Measurements from ENCODE around the gene PRR12. TPM values are rescaled to one million over a fixed set of nuclear protein-coding genes. Genes with fewer than 3 reads are reported as not detected.

PRR12 gene
- polyA plus RNA-seq, 1 donor (not counting 4 experiments of a cell fraction or from before 2014, with no cell fraction given), result 0.35 TPM

DNA sequence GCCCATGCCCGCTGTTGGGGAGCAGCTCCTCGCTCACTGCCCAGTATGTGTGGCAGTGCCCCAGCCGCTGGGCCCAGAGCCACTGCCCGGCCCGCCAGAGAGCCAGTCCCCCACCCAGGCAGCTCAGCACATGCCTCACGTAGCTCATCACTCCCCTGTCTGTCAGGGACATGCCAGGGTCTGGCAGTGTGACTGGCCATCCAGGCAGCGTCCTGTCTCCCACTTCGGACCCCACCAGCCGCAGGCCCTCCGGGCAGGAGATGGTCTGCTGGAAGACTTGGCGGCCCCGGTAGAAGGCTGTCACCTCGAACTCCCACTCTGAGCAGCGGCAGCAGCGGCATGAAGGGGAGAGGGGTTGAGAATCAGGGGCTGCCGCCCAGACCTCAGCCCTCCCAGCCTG is 71.0 kb downstream of the PRR12 start:
- FAIRE-seq, result no peak
- Histone ChIP-seq H3K27ac (ENCODE audit: control insufficient read depth, insufficient read depth, low read length) (no peak overlapping the region), H3K4me2 (ENCODE audit: control insufficient read depth, extremely low read depth, insufficient read depth, low read depth, low read length) (no peak overlapping the region), H3K9me3 (ENCODE audit: control insufficient read depth, low read depth, low read length) (no peaks in the 10 kb centered on the region), H3K4me1 (ENCODE audit: control insufficient read depth, extremely low read depth, insufficient read depth, low read length) (peaks cover 12% of the 10 kb centered on the region), H3K4me3 (ENCODE audit: control insufficient read depth in 2 of 3, extremely low read depth in 1 of 3, insufficient read depth in 2 of 3, low read depth in 1 of 3, low read length in 3 of 3) (no peak overlapping the region), H2AFZ (ENCODE audit: control insufficient read depth, low read length) (no peak overlapping the region), H3K9ac (ENCODE audit: control insufficient read depth, extremely low read depth, insufficient read depth, low read length) (no peak overlapping the region), H4K20me1 (ENCODE audit: control insufficient read depth, extremely low read depth, insufficient read depth, low read length) (peaks cover 11% of the 10 kb centered on the region), H3K79me2 (ENCODE audit: control insufficient read depth, insufficient read depth, low read length) (peaks cover 29% of the 10 kb centered on the region), H3K9me1 (ENCODE audit: control insufficient read depth, extremely low read depth, insufficient read depth, low read length) (no peaks in the 10 kb centered on the region), H3K27me3 (ENCODE audit: control insufficient read depth, extremely low read depth, insufficient read depth, low read length) (no peaks in the 10 kb centered on the region), H3K36me3 (ENCODE audit: control insufficient read depth in 2 of 2, extremely low read depth in 1 of 2, insufficient read depth in 2 of 2, low read length in 2 of 2) (peaks cover 32% of the 10 kb centered on the region in 2 experiments)
- TF ChIP-seq CTCF (optimal IDR thresholded peaks at IDR 0.05 in 1 of 3, IDR thresholded peaks at IDR 0.05 in 1 of 3, conservative IDR thresholded peaks at IDR 0.05 in 1 of 3; ENCODE audit: extremely low read depth in 1 of 3, insufficient read depth in 2 of 3, low read length in 3 of 3) (no peak), EZH2 (IDR thresholded peaks at IDR 0.05; ENCODE audit: low read length) (no peak)
- dilution Hi-C loops (cut with MboI; ENCODE audit: extremely low pct_ligation_motif_present, low sequenced_read_pairs), result no loop called here
- no peak for DNase-seq (ENCODE audit: low read depth, low spot score)

GRCh38 chr19:49663224-49663623 is 72.2 kb downstream of the PRR12 start:
- Histone ChIP-seq H4K20me1 (ENCODE audit: control insufficient read depth, extremely low read depth, insufficient read depth, low read length) (peaks cover 11% of the 10 kb centered on the region), H3K27me3 (ENCODE audit: control insufficient read depth, extremely low read depth, insufficient read depth, low read length) (no peaks in the 10 kb centered on the region), H3K4me1 (ENCODE audit: control insufficient read depth, extremely low read depth, insufficient read depth, low read length) (peaks cover 12% of the 10 kb centered on the region), H3K4me3 (ENCODE audit: control insufficient read depth in 2 of 3, extremely low read depth in 1 of 3, insufficient read depth in 2 of 3, low read depth in 1 of 3, low read length in 3 of 3) (no peak overlapping the region), H3K9me3 (ENCODE audit: control insufficient read depth, low read depth, low read length) (no peaks in the 10 kb centered on the region), H3K36me3 (ENCODE audit: control insufficient read depth in 2 of 2, extremely low read depth in 1 of 2, insufficient read depth in 2 of 2, low read length in 2 of 2) (peaks cover 25 to 32% of the 10 kb centered on the region in 2 experiments), H3K9ac (ENCODE audit: control insufficient read depth, extremely low read depth, insufficient read depth, low read length) (no peak overlapping the region), H3K27ac (ENCODE audit: control insufficient read depth, insufficient read depth, low read length) (no peak overlapping the region), H2AFZ (ENCODE audit: control insufficient read depth, low read length) (no peak overlapping the region), H3K4me2 (ENCODE audit: control insufficient read depth, extremely low read depth, insufficient read depth, low read depth, low read length) (peak overlapping the region; percentile 22), H3K9me1 (ENCODE audit: control insufficient read depth, extremely low read depth, insufficient read depth, low read length) (no peaks in the 10 kb centered on the region), H3K79me2 (ENCODE audit: control insufficient read depth, insufficient read depth, low read length) (peaks cover 32% of the 10 kb centered on the region)
- no peak for DNase-seq (ENCODE audit: low read depth, low spot score)
- no peak for FAIRE-seq
- dilution Hi-C loops (cut with MboI; ENCODE audit: extremely low pct_ligation_motif_present, low sequenced_read_pairs), result no loop called here
- no peak for TF ChIP-seq CTCF (optimal IDR thresholded peaks at IDR 0.05 in 1 of 3, IDR thresholded peaks at IDR 0.05 in 1 of 3, conservative IDR thresholded peaks at IDR 0.05 in 1 of 3; ENCODE audit: extremely low read depth in 1 of 3, insufficient read depth in 2 of 3, low read length in 3 of 3)
- TF ChIP-seq EZH2 (IDR thresholded peaks at IDR 0.05; ENCODE audit: low read length), result no peak

Data from keratinocyte (primary cell).